Activated CD8-positive, alpha-beta memory T cell treated with anti-CD3 and anti-CD28 coated beads for 24 hours (primary cell): Measurements from ENCODE around the gene DOCK2.

Experiments used
- DNase-seq: peaks from one replicate; pipeline ENCODE4 v3.0.0-alpha.2; 2020

The DOCK2 gene

DNA sequence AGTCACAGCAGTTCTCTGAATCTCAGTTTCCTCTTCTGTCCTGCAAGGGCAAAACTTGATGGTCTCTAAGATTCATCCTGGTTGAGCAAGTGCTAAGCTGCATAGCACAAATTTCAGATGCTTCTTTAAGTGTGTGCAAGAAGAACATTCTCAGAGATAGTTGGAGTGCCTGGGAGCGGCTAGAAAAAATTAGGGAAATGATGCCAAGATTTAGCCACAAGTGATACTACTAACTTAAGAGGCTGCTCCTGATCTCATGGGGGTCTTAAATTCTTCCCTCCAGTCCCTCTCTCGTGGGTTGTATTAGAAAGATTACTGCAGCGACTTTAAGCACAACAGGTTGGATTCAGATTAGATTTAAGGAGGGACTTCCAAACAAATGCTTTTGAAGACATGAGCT lies 319.1 kb downstream of the DOCK2 start:
- no peak for DNase-seq

DNA sequence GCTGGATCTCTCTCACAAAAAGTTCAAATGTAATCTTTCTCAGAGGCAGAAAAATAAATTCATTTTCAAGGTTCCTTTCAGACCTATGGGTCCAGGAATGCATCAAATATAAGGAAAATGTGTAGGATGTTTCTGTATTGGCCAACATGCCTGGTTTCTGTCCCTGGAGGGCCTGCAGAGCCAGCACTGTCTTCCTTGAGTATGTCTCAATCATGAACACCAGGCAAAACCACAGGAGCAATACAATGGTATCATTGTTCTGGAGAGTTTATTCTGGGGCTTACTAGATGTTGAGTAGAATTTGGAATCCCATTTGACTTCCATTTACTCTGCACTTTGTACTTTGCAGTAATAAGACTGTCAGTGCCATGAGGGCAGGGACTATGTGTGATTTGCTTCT lies 319.7 kb downstream of the DOCK2 start:
- no peak for DNase-seq

DNA sequence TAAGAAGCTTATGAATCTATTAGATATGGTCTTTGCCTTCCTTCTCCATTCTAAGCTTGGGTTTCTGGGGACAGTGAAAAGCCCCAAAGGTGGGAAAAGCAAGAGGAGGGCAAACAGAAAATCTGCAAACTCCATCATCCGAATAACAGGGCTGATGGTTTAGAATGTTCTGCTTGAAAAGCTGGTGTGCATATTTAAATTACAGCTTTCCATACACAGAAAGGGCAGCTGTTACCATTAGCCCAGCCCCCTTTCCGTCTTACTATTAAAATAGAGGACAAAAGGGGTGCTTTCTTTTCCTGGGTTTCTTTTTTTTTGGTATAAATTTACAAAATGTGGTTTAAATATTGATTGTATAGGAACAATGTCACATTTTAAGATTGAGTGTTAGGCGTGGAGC lies 321.2 kb downstream of the DOCK2 start:
- no peak for DNase-seq

DNA sequence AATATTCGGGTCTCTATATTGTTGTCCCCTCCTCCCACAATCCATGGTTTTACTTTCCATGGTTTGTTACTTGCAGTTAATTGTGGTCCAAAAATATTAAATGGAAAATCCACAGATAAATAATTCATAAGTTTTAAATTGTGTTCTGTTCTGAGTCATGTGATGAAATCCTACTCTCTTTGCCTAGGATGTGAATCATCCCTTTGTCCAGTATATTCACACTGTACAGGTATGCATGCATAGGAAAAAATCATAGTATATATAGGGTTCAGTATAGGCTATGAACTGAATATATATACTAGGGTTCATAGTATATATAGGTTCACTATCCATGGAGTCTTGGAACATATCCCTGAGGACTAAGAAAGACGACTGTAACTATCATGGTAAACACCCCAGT lies 323.6 kb downstream of the DOCK2 start:
- DNase-seq, result no peak

DNA sequence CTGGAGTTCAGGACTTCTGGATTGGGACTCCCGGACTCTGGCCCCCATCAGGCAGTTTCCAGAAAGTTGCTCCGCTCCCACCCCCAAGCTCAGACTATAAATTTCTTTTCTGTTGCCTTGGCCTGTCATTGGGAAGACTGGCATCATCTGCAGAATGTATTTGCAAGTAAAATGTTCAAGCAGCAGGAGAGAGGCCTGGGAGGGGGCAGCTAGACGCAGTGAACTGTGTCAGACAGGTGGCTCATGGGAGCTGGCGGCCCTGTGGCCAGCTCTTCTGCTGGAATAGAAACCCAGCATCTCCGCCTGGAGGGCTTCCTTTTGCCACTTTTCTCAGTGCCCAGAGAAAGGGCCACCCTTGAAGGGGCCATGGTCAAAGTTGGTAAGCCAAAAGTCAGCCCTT lies 327.2 kb downstream of the DOCK2 start:
- no peak for DNase-seq

DNA sequence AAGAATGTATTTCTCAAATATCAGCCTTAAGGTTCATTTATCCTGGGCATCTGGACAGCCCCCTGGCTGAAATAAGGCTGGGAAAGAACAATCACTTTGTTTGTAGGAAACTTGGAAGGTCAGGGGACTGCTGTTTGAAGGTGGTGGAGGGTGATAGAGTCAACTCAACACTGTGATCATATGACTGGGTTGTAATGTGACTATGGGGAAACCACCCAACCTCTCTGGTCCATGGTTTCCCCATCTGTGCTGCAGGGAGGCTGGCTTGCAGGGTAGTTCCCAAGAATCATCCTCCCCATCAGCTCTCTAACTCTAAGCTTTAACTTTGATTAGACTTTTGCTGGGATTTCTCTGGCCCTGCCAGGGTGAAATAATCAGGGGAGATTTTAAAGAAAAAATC lies 333.3 kb downstream of the DOCK2 start:
- no peak for DNase-seq

DNA sequence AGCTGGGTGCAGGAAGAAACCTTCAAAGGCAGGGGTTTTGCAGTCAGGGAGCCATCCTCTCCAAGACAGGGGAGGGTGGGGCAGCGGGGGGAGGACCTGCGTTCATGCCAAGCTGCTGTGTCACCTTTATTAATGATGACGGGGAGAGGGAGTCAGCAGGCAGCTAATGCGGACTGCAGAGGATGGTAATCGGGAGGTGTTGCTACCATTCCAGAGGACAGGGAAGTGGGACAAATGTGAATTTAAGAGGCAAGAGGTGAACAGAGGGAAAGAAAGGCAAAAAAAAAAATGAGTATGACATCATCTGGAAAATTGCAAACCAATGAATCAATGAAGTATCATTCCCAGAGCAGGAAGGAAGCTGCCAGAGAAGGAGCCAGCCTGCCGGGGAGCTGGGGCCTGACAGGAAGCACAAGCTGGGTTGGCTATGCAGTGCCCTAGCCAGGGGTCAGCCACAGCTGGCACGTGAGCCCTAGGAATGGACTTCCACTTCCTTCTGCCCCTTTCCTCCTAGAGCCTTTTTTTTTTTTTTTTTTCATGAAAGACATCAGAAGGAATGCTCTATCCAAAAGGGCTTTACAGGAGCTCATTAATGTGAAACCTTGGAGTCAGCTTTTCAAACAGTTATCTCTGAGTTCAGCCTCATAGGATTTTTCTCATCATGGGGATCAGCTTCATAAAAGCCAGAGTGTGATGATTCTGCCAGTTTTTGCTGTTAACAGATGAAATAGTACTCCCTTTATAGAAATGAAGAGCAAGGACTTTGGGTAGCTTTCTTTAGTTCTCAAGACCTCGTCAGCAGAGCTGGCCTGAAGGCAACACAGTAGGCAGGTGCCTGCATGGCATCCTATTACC lies 334.1 kb downstream of the DOCK2 start:
- no peak for DNase-seq

DNA sequence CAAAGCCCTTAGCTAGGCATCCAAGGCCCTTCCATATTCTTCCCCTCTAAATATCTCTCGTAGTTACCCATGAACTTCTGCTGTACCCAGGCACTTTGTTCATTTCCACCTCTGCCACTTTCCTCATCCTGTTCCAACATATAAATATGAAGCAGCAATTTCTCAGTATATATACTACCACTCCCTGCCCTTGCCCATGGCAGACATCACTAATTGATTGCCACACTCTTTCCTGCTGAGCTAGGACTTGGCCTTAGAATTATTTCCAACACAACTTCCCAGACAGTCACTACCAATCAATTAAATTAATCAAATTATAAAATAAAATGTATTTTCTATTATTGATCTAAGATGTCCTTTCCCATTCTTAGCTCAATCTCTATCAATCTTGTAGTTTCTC lies 334.7 kb downstream of the DOCK2 start:
- no peak for DNase-seq

DNA sequence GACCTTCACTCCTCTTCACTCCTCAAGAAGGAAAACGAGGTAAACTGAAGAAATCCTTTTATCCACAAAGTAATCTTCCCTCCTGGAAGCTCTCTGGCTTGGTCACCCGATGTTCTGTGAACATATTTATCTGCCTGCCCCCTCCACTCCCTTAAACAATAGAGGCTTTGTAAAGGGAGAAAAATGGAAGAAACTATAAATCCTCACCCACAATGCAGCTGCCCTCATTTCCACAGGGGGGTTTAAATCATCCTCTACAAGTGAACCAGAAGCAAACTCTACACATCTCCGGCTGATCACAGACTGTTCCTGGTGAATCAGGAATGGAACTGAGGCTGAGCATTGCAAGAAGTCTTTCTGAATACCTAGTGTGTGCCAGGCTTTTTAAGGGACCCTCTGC lies 336.0 kb downstream of the DOCK2 start:
- DNase-seq, result no peak

DNA sequence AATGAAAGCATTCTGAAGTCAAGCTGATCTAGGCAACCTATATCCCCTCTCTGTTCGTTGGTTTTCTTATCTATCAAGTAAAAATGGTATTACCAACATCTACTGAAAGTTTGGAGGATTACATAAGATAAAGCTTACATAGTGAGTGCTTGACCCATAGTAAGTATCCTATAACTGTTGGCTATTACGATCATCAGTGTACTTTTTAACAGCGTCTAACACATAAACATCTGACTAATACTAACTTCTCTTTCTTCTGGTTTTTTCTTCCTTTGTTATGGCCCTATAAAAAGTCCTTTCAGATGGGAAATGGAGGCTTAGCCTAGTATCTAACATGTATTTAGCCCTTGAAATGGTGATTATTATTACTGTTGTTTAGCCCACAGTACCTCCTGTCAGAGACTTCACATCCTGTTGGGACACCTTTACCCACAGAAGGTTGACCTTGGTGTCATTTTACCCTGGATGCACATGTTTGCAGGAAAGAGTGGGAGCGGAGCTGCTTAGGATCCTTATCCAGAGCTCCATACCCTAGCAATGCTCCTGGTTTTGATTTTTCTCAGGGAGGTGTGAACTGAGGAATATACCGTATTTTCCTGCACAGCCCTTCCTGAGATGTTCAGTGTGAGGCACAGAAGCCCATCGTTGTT lies 337.2 kb downstream of the DOCK2 start:
- no peak for DNase-seq

DNA sequence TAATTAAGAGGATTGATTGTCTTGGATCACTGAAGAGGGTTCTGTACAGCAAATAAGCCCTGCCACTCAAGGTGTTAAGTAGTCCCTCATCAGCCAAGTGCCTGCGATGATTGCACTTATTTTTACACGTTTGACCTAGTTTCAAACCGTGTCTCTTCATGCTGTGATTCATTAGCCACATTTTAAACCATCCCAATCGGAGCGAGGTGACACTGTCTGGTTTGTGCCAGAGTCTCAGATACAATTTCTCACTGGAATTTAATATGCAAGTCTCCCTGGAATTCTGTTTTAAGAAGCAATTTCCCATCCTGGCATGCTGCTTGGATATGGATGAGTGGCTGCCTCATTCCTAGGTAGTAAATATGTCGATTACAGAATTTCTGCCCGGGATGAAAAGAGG lies 341.6 kb downstream of the DOCK2 start:
- DNase-seq, result no peak

DNA sequence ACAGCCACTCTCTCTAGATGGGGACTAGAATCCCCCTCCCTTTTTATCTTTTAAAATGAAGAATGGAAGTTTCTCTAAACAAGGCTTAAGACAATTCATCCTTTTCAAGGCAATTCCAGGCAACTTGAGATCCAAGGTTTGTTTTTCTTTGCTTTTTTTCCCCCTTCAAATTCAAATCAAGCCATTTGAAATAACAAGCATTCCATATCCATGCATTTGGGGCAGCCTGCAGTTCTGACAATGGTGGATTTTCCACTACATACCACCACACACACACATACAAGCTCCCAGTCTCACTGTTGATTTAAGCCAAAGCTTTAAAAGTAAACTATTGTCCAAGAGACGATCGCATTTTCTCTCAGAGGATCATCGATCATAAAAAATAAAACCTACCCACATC lies 342.8 kb downstream of the DOCK2 start:
- DNase-seq, result no peak

DNA sequence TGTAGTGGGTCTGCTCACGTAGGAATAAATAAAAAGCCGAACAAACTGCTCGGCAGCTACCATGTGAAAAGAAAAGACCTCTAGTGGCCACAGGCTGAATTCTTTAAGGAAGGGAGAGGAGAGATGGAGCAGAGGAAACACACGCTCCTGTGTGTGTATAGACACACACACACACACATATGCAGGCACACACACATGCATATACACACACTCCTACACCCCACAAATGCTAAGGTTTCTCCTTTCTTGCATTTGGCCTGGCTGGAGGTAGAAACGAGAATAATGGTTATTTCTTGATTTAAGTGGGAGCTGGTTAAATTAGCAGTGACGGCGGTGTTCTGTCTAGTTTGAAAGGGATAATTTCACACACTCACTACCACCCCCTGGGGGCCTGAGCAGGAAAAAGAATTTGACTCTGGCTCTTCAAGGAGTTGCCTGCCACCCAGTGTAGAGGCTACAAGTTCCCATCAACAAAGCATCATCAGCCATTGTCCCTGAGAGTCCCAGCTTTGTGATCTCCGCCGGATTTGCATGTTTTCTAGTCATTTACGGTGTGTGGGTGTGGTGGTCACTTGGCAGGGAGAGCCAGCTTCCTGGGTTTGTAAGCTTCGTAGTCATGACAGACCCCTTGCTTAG lies 343.5 kb downstream of the DOCK2 start, which contains the start of gene INSYN2B:
INSYN2B (minus strand) TSS at position 78 of the 636 bp plus-strand sequence. CDS start 96,597 bp downstream, outside the sequence.
- peak; percentile 60 for DNase-seq

DNA sequence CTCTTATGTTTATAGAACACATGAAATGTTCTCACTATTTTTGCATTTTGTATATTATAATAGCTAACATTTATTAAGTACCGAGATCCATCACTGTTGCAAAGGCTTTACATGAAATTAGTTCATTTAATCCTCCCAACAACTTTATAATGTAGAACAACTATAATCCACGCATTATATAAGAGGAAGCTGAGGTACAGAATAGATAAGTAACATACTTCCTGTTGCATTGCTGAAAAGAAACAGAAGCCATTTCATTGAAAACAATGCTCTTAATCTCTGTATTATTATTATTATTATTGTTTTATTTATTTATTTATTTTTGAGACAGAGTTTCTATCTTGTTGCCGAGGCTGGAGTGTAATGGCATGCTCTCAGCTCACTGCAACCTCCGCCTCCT lies 351.1 kb downstream of the DOCK2 start:
- DNase-seq, result no peak

DNA sequence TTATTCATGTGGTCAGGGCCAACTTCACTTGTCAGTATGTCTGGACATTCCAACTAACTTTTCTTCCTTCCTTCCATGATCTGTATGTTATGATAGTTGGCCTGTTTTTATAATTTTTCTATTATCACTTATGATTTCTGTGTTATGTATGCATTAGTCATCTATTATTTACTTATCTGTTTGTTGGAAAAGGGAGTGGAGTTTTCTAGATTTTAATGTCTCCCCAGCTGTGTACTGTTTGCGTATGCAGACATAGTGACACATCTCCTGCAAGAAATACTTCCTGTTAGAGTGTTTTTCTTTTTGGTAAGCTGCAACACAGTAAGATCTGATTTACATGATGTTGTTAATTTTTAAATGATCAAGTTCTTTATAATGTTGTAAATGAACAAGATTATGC lies 351.9 kb downstream of the DOCK2 start:
- DNase-seq, result no peak

DNA sequence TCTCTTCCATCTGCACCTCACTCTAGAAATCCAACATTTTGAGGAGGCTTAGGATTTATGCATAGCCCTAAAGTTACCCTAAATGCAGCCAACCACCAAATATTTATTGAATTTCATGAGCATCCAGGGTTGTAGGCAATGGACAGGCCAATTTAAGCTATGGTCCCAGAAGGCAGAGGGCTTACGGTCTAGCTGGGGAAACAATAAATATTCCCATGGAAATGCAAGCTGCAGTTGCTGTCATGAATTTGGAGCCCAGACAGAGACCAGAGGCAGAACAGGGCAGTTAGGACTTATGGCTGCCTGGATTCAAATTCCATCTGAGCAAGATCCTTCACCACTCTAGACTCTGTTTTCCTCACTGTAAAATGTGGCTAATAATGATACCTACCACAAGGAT lies 352.3 kb downstream of the DOCK2 start:
- DNase-seq, result no peak

DNA sequence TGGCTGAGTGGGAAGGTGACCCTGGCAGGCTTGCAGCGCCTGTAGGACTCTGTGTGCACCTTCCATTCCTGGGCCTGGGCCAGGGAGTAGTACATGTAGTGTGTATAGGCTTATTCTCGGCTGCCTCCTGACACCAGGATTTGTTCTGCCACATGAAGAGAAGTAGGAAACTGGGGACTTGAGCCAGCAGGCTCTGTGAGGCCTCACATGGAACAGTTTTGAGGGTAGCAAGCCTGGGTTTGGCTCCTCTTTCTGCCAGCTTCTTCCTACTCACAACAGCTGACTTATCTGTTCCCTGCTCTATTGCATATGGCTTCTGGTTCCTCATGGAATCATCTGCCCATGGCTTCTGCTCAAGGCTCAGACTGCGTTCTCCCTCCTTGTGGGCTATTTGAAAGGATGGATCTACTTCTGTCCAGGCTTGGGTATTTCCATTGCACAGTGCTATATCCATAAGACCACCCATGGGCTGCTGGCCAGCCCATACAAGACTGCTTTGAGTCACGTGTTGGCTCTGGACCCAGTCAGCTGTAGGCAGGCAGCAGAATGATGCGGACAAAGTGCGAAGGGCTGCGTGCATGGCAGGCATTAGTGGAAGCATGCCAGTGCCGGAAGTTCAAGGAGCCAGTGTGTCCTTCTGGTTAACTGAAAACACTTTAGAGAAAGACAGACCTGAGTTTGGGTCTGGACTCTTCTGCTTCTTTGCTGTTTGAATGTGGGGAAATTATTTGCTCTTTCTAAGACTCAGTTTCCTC lies 354.2 kb downstream of the DOCK2 start:
- no peak for DNase-seq

DNA sequence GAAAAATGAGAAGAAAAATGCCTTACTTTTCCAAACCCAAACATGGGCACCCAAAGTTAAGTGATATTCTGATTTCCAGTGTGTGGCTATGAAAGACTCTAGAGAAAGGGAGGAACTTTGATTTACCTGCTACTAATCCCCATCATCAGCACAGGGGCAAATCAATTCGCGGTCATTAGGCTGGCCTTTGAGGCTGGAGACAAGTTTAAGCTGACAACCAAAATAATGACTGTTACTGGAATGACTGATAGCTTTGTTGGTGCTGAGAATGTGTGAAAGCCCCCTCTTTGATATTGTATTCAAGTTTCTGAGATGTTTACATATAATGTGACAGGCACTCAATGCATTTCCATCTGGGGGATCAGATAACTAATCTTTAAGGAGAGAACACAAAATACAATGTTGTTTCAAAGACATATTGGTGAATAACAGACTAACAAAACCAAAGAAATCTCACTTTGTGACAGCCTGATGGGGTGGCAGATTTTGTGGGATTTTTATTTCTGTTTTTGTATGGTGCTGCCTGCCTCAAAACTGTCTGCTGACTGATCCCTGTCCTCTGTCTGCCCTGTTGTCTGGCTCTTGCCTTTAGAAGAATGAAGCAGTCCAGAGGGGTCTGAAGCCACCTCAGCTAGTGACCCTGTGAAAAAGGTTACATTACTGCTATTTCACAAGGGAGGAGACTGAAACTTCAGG lies 355.9 kb downstream of the DOCK2 start:
- DNase-seq, result no peak

DNA sequence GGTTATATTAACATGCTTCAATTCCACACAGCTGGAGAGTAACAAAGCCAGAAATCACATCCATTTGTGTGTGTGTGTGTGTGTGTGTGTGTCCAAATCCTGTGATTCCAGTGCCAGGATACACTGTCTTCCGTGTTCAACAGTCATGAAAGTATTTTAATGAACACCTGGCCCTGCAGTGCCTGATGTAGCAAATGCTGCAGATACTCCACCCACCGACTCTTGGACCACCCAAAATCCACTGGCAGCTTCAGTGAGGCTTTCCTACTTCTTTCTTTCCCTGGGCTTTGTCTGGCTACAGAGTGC lies 356.4 kb downstream of the DOCK2 start:
- DNase-seq, result no peak

DNA sequence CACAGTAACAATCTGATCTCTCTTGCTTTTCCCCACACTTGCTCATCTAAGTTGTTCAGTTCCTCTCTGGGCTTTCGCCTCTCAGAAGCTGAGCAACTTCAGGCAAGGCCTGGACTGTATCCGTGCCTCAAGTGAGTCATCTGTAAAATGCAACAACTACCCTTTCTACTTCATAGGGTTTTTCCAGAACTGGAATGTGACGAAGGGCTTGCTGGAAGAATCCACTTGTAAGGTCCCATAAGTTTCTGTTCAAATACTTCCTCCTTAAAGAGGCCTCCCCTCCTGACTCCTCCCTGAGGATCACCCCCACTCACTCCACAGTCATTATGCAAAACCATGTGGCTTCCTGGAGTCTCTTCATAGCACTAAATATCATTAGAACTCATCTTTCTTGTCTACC lies 360.7 kb downstream of the DOCK2 start:
- DNase-seq, result no peak

DNA sequence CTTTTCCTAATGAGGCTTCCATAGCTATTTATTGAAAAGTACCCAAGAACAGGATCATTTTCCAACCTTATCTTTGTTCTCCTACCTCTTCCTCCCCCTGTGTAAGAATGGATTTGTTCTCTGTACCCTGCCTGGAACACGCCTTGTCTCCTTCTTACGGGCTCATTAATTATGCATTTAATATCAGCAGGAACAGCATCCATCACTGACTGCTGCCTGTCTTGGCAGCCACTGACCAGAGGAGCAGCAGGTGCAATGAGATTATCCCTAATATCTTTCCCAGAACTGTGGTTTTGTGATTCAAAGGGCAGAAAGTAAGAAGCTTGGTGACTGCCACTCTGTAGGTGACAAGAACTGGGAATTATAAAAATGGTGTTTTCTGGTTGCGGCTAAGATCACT lies 362.5 kb downstream of the DOCK2 start:
- no peak for DNase-seq

DNA sequence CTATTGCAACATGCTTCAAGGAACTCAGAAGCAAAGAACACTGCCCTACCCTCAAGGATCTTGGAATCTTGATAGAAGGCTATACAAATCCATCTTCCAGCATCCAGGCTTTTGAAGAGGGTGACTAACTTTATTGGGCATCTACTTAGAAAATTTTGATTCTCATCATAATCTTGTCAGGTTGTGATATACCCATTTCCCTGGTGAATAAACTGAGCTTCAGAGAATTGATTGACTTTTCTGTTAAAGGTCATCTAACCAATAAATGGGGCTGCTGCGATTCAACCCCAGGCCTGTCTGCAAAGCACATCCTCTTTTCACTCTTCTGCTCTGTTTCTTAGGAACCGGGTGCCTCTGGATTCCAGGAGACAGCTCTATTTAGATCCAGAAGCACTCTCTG lies 363.1 kb downstream of the DOCK2 start:
- DNase-seq, result no peak

DNA sequence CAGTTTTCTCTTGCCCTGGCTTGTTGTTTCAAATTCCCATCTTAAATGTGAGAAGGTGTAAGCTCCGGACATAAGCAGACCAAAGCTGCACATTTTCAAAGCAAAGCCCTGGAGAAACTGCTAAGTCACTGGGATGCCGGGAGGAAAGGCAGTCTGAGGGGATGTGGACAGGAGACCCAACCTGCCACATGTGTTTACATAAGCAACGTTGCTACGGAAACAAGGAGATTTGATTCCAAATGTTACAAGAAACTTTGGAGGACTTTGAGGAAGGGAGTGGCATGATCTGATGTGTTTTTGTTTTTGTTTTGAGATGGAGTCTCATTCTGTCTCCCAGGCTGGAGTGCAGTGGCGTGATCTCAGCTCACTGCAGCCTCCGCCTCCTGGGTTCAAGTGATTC lies 368.9 kb downstream of the DOCK2 start:
- DNase-seq, result no peak
